Transverse colon (tissue), 4 donors: ENCODE measurements around the gene FEM1A. TPM values are rescaled to one million over a fixed set of nuclear protein-coding genes. Genes with fewer than 3 reads are reported as not detected.

ENCODE experiments used
- DNase-seq: peaks from one replicate; pipeline ENCODE4 v3.0.0-alpha.2; 2019
- H3K27ac ChIP-seq, 4 donors: fragments of 200-600 bp; sonication (generic); 2 replicates each; pipeline ENCODE4 v1.5.1; 2016 to 2018; ENCODE audit warnings: inconsistent platforms in 4 of 4
- H3K27me3 ChIP-seq: fragments of 200-600 bp; sonication (generic); 2 replicates; pipeline ENCODE4 v1.5.1; 2017; ENCODE audit warnings: inconsistent platforms
- H3K36me3 ChIP-seq, 4 donors: fragments of 200-600 bp; sonication (generic); 2 replicates each; pipeline ENCODE4 v1.5.1; 2017 to 2019; ENCODE audit warnings: inconsistent platforms in 4 of 4
- H3K4me1 ChIP-seq, 4 donors: fragments of 200-600 bp; sonication (generic); 2 replicates each; pipeline ENCODE4 v1.5.1; 2017 to 2020; ENCODE audit warnings: inconsistent platforms in 4 of 4
- H3K4me3 ChIP-seq, 4 donors: fragments of 200-600 bp; sonication (generic); 1 replicate in 1 of 4; 2 replicates in 3 of 4; pipeline versions ENCODE4 v1.5.1 to v1.6.1; 2017 to 2019; ENCODE audit warnings: inconsistent platforms in 4 of 4
- H3K9me3 ChIP-seq, 2 donors: fragments of 200-600 bp; sonication (generic); 2 replicates each; pipeline ENCODE4 v1.5.1; 2017 to 2019; ENCODE audit warnings: inconsistent platforms in 2 of 2
- EP300 ChIP-seq: sonication (generic); formaldehyde crosslinking; IDR thresholded peaks from one replicate; pipeline ENCODE4 v1.6.1; 2017; ENCODE audit warnings: antibody characterized with exemption, low read depth
- POLR2A ChIP-seq: fragments of 450-650 bp; IDR thresholded peaks from one replicate; pipeline ENCODE4 v1.6.1; 2016; ENCODE audit warnings: antibody characterized with exemption, mild to moderate bottlenecking, moderate library complexity
- POLR2AphosphoS5 ChIP-seq, 3 donors: sonication (generic); formaldehyde crosslinking; IDR thresholded peaks; one replicate each; pipeline ENCODE4 v1.6.1; 2016; ENCODE audit warnings: antibody characterized with exemption in 3 of 3
- WGBS, 2 donors: methylation state at CpG; one replicate each; pipeline ENCODE4 v1.1.5; 2018; ENCODE audit warnings: low coverage in 1 of 2; 5-methylcytosine and 5-hydroxymethylcytosine counted together
- in situ Hi-C, 4 donors: fragments of 200-750 bp; cut with MboI; loops; one replicate each; pipeline versions ENCODE4 v1.15.0 to v1.15.1; 2017; ENCODE audit warnings: low sequenced_read_pairs in 3 of 4, low pct_ligation_motif_present in 1 of 4, low pct_unique_long_range_greater_than_20kb in 1 of 4
- intact Hi-C: fragments of 100-400 bp; cut with DNase I; formaldehyde crosslinking; loops from one replicate; pipeline ENCODE4 v1.15.1; 2023; ENCODE audit warnings: low total_unique reads
- total RNA-seq, 4 donors: library from RNA; depleted of rRNA; stranded (reverse); fragments of >200 nt; gene quantifications; one replicate each; pipeline ENCODE4 v1.1.0, GENCODE V29; 2016
- TF ChIP-seq, protein P1 (sequence below), 5 experiments: fragments of 200-600 bp in 3 of 5; fragments of 450-650 bp in 2 of 5; sonication (generic) in 3 of 5; IDR thresholded peaks; 1 replicate in 2 of 5; 2 replicates in 3 of 5; pipeline ENCODE4 v1.5.1; 2016 to 2017; ENCODE audit warnings: antibody characterized with exemption in 5 of 5, inconsistent platforms in 3 of 5, mild to moderate bottlenecking in 2 of 5, moderate library complexity in 1 of 5

FEM1A gene
- total RNA-seq, 4 donors from 2014 or later, result 13.3 to 63.5 (median 15.5) TPM

DNA sequence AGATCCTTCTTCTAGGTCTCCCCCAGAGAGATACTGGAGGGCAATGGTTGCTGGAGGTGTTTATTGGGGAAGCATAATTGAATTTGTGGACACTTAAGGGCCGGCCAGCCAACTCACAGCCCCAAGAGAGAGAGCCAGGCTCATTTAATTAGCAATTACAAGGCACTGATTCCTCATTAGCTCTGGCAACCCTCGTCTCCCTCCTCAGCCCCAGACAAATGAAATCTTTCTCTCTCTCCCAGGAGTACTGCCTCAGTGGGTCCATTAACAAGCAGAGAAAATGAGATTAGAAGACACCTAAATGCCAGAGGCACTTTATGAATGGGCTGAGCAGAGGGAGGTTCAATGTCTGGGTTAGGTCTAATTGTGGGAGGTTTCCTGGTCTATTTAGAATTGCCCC is 19.0 kb upstream of the FEM1A start:
- Histone ChIP-seq H3K4me3 (no peak overlapping the region), H3K9me3 (no peaks in the 10 kb centered on the region), H3K27ac (no peak overlapping the region), H3K4me1 (no peaks in the 10 kb centered on the region), H3K27me3 (peaks cover 4% of the 10 kb centered on the region), H3K36me3 (no peaks in the 10 kb centered on the region)
- TF ChIP-seq, protein P1, sequence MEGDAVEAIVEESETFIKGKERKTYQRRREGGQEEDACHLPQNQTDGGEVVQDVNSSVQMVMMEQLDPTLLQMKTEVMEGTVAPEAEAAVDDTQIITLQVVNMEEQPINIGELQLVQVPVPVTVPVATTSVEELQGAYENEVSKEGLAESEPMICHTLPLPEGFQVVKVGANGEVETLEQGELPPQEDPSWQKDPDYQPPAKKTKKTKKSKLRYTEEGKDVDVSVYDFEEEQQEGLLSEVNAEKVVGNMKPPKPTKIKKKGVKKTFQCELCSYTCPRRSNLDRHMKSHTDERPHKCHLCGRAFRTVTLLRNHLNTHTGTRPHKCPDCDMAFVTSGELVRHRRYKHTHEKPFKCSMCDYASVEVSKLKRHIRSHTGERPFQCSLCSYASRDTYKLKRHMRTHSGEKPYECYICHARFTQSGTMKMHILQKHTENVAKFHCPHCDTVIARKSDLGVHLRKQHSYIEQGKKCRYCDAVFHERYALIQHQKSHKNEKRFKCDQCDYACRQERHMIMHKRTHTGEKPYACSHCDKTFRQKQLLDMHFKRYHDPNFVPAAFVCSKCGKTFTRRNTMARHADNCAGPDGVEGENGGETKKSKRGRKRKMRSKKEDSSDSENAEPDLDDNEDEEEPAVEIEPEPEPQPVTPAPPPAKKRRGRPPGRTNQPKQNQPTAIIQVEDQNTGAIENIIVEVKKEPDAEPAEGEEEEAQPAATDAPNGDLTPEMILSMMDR (IDR thresholded peaks at IDR 0.05), result no peak
- TF ChIP-seq POLR2A, result no peak
- no peak for TF ChIP-seq EP300
- no peak for TF ChIP-seq POLR2AphosphoS5 (IDR thresholded peaks at IDR 0.05)
- intact Hi-C loops (no loop called here), in situ Hi-C loops (no loop called here)
- WGBS, 2 donors, result 40 to 45% methylated on average over 1 to 2 of the region's 2 CpGs
- DNase-seq, result no peak

DNA sequence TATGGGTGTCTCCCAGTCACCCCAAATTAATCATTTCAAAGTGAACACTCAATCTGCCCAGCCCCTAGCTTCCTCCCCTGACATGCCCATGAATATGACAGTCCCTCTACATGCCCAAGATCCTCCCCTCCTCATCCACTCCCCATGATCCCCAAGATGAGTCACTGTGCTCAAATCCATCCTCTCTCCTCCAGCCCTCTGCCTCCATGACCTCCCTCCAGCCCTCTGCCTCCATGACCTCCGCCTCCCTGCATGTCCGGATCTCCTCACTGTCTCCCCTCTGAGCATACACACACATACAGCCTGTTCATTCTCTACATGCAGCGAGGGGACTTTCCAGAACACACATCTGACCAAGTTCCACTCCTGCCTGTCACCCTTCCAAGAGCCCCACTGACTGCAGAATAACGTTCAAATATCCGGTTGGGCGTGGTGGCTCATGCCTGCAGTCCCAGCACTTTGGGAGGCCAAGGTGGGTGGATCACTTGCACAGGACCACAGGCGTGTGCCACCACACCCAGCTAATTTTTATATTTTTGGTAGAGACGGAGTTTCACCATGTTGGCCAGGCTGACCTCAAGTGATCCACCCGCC is 18.4 kb upstream of the FEM1A start:
- peaks cover 4% of the 10 kb centered on the region for H3K27me3 ChIP-seq
- intact Hi-C loops, result no loop called here
- no peak overlapping the region for H3K27ac ChIP-seq
- no peaks in the 10 kb centered on the region for H3K9me3 ChIP-seq
- DNase-seq, result no peak
- no peak overlapping the region for H3K4me3 ChIP-seq
- H3K4me1 ChIP-seq, result no peaks in the 10 kb centered on the region
- in situ Hi-C loops, result no loop called here
- TF ChIP-seq POLR2A (no peak), EP300 (no peak), POLR2AphosphoS5 (IDR thresholded peaks at IDR 0.05) (no peak)
- TF ChIP-seq, protein P1 (IDR thresholded peaks at IDR 0.05), result no peak
- H3K36me3 ChIP-seq, result no peaks in the 10 kb centered on the region
- 52 to 64% methylated on average over 6 to 9 of the region's 9 CpGs for WGBS, 2 donors

DNA sequence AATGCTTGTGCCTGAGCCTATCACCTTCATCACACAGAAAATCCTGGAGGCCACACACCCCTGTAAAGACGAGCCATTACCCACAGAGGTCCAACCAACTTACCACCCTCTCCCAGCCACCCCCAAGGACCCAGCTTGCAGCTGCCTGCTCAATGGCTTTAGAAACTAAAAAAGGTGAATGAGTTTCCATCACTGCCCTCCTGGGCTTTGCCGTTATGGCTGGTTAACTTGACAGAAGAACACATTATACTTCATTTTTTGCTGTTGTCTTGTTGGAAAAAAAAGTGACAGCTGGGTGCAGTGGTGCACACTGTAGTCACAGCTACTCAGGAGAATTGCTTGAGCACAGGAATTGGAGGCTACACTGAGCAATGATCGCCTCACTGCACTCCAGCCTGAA is 17.4 kb upstream of the FEM1A start:
- H3K27ac ChIP-seq, result no peak overlapping the region
- in situ Hi-C loops (no loop called here), intact Hi-C loops (no loop called here)
- peaks cover 4% of the 10 kb centered on the region for H3K27me3 ChIP-seq
- TF ChIP-seq POLR2A (no peak), POLR2AphosphoS5 (IDR thresholded peaks at IDR 0.05) (no peak), EP300 (no peak)
- TF ChIP-seq, protein P1 (IDR thresholded peaks at IDR 0.05), result no peak
- no peaks in the 10 kb centered on the region for H3K36me3 ChIP-seq
- DNase-seq, result no peak
- H3K9me3 ChIP-seq, result no peaks in the 10 kb centered on the region
- no peak overlapping the region for H3K4me3 ChIP-seq
- H3K4me1 ChIP-seq, result no peaks in the 10 kb centered on the region
- 55% methylated on average over 3 of the region's 3 CpGs; no CpG with 5 or more reads in 1 of the 2 donors for WGBS, 2 donors

DNA sequence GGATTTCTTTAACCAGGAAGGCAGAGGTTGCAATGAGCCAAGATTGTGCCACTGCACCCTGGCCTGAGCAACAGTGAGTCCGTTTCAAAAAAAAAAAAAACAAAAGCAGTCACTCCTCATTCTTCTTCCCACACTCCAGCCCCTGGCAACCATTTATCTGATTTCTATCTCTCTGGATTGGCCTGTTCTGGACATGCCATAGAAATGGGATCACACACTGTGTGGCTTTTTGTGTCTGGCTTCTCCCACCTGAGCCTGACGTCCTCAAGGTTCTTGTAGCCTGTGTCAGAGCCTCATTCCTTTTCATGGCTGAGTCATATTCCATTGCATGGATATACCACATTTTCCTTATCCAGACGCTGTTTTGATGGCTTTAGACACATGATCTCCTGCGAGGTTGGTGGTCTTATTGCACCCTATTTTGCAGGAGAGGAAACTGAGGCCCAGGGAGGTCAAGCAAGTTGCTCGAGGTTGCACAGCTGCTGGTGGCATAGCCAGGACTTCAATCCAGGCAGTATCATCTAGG is 15.8 kb upstream of the FEM1A start:
- H3K9me3 ChIP-seq, result no peaks in the 10 kb centered on the region
- no peak overlapping the region for H3K4me3 ChIP-seq
- H3K4me1 ChIP-seq, result no peaks in the 10 kb centered on the region
- in situ Hi-C loops, result no loop called here
- intact Hi-C loops, result no loop called here
- H3K27ac ChIP-seq, result no peak overlapping the region
- TF ChIP-seq EP300 (no peak), POLR2AphosphoS5 (IDR thresholded peaks at IDR 0.05) (no peak), POLR2A (no peak)
- TF ChIP-seq, protein P1 (IDR thresholded peaks at IDR 0.05), result no peak
- H3K36me3 ChIP-seq, result no peaks in the 10 kb centered on the region
- 40 to 73% methylated on average over 3 to 5 of the region's 5 CpGs for WGBS, 2 donors
- H3K27me3 ChIP-seq, result peaks cover 4% of the 10 kb centered on the region
- no peak for DNase-seq
